GM23338 (cell line): ENCODE data around the gene NUDT2. TPM values are rescaled to one million over a fixed set of nuclear protein-coding genes. Genes with fewer than 3 reads are reported as not detected.

ENCODE experiments used
- ATAC-seq: fragments of 200-7000 bp; cut with Tn5 transposase; 3 replicates; pipeline ENCODE4 v1.9.1; 2020
- DNase-seq: peaks from one replicate; pipeline ENCODE4 v3.0.0-alpha.2; 2015; ENCODE audit warnings: low spot score
- H2AFZ ChIP-seq: fragments of 200-600 bp; sonication (generic); 2 replicates; pipeline ENCODE4 v1.8.0; 2016; ENCODE audit warnings: antibody characterized with exemption, mild to moderate bottlenecking, moderate library complexity
- H3F3A ChIP-seq: fragments of 200-600 bp; sonication (generic); replicated peaks from 2 replicates; pipeline ENCODE4 v1.8.0; 2017; ENCODE audit warnings: antibody characterized with exemption, mixed run types, low read depth
- H3K27ac ChIP-seq: fragments of 200-600 bp; sonication (generic); 2 replicates; pipeline ENCODE4 v1.6.1; 2016; ENCODE audit warnings: low read depth
- H3K27me3 ChIP-seq: fragments of 200-600 bp; sonication (generic); 2 replicates; pipeline ENCODE4 v1.8.0; 2016; ENCODE audit warnings: mild to moderate bottlenecking, mixed run types, moderate library complexity; ENCODE audit not compliant: insufficient read depth
- H3K36me3 ChIP-seq: fragments of 200-600 bp; sonication (generic); 2 replicates; pipeline ENCODE4 v1.8.0; 2016; ENCODE audit warnings: mild to moderate bottlenecking; ENCODE audit not compliant: insufficient read depth
- H3K4me1 ChIP-seq: fragments of 200-600 bp; sonication (generic); 2 replicates; pipeline ENCODE4 v1.8.0; 2016; ENCODE audit warnings: mild to moderate bottlenecking, moderate library complexity; ENCODE audit not compliant: insufficient read depth
- H3K4me2 ChIP-seq: fragments of 200-600 bp; sonication (generic); 2 replicates; pipeline ENCODE4 v1.7.1; 2017; ENCODE audit warnings: mixed run types
- H3K4me3 ChIP-seq: fragments of 200-600 bp; sonication (generic); 2 replicates; pipeline ENCODE4 v1.6.1; 2016; ENCODE audit warnings: mixed run types
- H3K79me2 ChIP-seq: fragments of 200-600 bp; sonication (generic); replicated peaks from 2 replicates; pipeline ENCODE4 v1.8.0; 2017; ENCODE audit warnings: mild to moderate bottlenecking; ENCODE audit not compliant: insufficient read depth
- H3K9me2 ChIP-seq: fragments of 200-600 bp; sonication (generic); 2 replicates; pipeline ENCODE4 v1.8.0; 2017; ENCODE audit not compliant: insufficient read depth
- H4K20me1 ChIP-seq: fragments of 200-600 bp; sonication (generic); replicated peaks from 2 replicates; pipeline ENCODE4 v1.8.0; 2017; ENCODE audit warnings: mild to moderate bottlenecking; ENCODE audit not compliant: insufficient read depth
- H3K27ac Mint-ChIP-seq: 2 replicates; pipeline ENCODE4 v1.8.0; 2020; ENCODE audit warnings: inconsistent platforms, mild to moderate bottlenecking, moderate library complexity, mixed read lengths
- H3K27me3 Mint-ChIP-seq: 3 replicates; pipeline ENCODE4 v1.8.0; 2022; ENCODE audit warnings: low read depth, mild to moderate bottlenecking, moderate library complexity, mixed read lengths, inconsistent platforms; ENCODE audit not compliant: insufficient read depth, poor library complexity
- H3K36me3 Mint-ChIP-seq: 3 replicates; pipeline ENCODE4 v1.8.0; 2021; ENCODE audit warnings: low read depth, mild to moderate bottlenecking, inconsistent platforms, moderate library complexity, mixed read lengths
- H3K4me1 Mint-ChIP-seq: 3 replicates; pipeline ENCODE4 v1.8.0; 2020; ENCODE audit warnings: mild to moderate bottlenecking, inconsistent platforms, mixed read lengths
- H3K4me3 Mint-ChIP-seq: 3 replicates; pipeline ENCODE4 v1.8.0; 2021; ENCODE audit warnings: moderate library complexity, mild to moderate bottlenecking, inconsistent platforms, mixed read lengths
- H3K9me3 Mint-ChIP-seq: 3 replicates; pipeline ENCODE4 v1.8.0; 2020; ENCODE audit warnings: moderate library complexity, mild to moderate bottlenecking, inconsistent platforms, mixed read lengths
- CREB1 ChIP-seq: fragments of 250-450 bp; sonication (Bioruptor Pico); IDR thresholded peaks from 2 replicates; pipeline ENCODE4 v1.5.0; 2020; ENCODE audit warnings: low read depth, mild to moderate bottlenecking, moderate library complexity
- CTCF ChIP-seq, 2 experiments: fragments of 200-600 bp in 1 of 2; sonication (generic) in 1 of 2; conservative IDR thresholded peaks; 2 replicates each; pipeline versions ENCODE4 v1.5.1 to v1.6.1; 2016 to 2017; ENCODE audit warnings: antibody characterized with exemption in 2 of 2, low read depth in 2 of 2, mild to moderate bottlenecking in 2 of 2, moderate library complexity in 1 of 2
- ETS1 ChIP-seq: IDR thresholded peaks from 2 replicates; pipeline ENCODE4 v1.6.1; 2016; ENCODE audit warnings: antibody characterized with exemption
- EZH2 ChIP-seq: fragments of 200-600 bp; sonication (generic); IDR thresholded peaks from one replicate; pipeline ENCODE4 v1.8.0; 2017; ENCODE audit warnings: antibody characterized with exemption, mild to moderate bottlenecking, low read depth; ENCODE audit not compliant: unreplicated experiment
- EZH2phosphoT487 ChIP-seq: fragments of 200-600 bp; sonication (generic); IDR thresholded peaks from one replicate; pipeline ENCODE4 v1.8.1; 2018; ENCODE audit warnings: antibody characterized with exemption; ENCODE audit not compliant: unreplicated experiment
- JUNB ChIP-seq: IDR thresholded peaks from one replicate; pipeline ENCODE4 v1.6.1; 2016; ENCODE audit warnings: antibody characterized with exemption; ENCODE audit not compliant: unreplicated experiment
- NANOG ChIP-seq: IDR thresholded peaks from 2 replicates; pipeline ENCODE4 v1.6.1; 2016; ENCODE audit warnings: antibody characterized with exemption, borderline replicate concordance
- POLR2AphosphoS5 ChIP-seq: IDR thresholded peaks from 2 replicates; pipeline ENCODE4 v1.6.1; 2016; ENCODE audit warnings: antibody characterized with exemption, low read depth
- REST ChIP-seq: IDR thresholded peaks from one replicate; pipeline ENCODE4 v1.6.1; 2018; ENCODE audit warnings: antibody characterized with exemption; ENCODE audit not compliant: unreplicated experiment
- STAT1 ChIP-seq: IDR thresholded peaks from one replicate; pipeline ENCODE4 v1.6.1; 2016; ENCODE audit warnings: antibody characterized with exemption; ENCODE audit not compliant: unreplicated experiment
- ZNF114 ChIP-seq: fragments of 250-450 bp; sonication (Bioruptor Pico); IDR thresholded peaks from 2 replicates; pipeline ENCODE4 v1.5.0; 2020; ENCODE audit warnings: mild to moderate bottlenecking, moderate library complexity
- ZNF331 ChIP-seq: fragments of 250-450 bp; sonication (Bioruptor Pico); IDR thresholded peaks from 2 replicates; pipeline ENCODE4 v1.5.0; 2020; ENCODE audit warnings: low read depth, mild to moderate bottlenecking, moderate library complexity
- polyA plus RNA-seq: library from polyadenylated mRNA; unstranded; fragments of >200 nt; fragmentation: Nextera tagmentation; extraction: Ambion mirVana; gene quantifications from 2 replicates; pipeline ENCODE4 v1.2.1, GENCODE V29; 2016
- total RNA-seq: library from RNA; depleted of rRNA; stranded (reverse); fragments of >200 nt; shearing (Covaris generic); gene quantifications from 2 replicates; pipeline ENCODE4 v1.2.3, GENCODE V29; 2014

Gene NUDT2
- total and polyA plus RNA-seq, 2 experiments from 2014 or later, result 9.5 to 16.4 TPM

- TF ChIP-seq REST (no peak), NANOG (no peak), STAT1 (no peak), POLR2AphosphoS5 (no peak), ETS1 (no peak), EZH2phosphoT487 (no peak), JUNB (no peak), CTCF (conservative IDR thresholded peaks at IDR 0.05; ENCODE audit: low read depth in 2 of 2) (no peak), CREB1 (CRISPR knock-in tag) (no peak), EZH2 (no peak)
These were observed 9.5 kb downstream of the NUDT2 start (continued) for GRCh38 chr9:34338665-34339385.

GRCh38 chr9:34341659-34342295, 12.4 kb downstream of the NUDT2 start:
- 0 out of 2 replicates have a peak, but pooled peaks cover 2% of the 10 kb centered on the region for H3K79me2 ChIP-seq
- H3K4me1 ChIP-seq, result no peaks in the 10 kb centered on the region
- H3F3A ChIP-seq, result no peaks in the 10 kb centered on the region
- H3K4me1 Mint-ChIP-seq, result peaks cover 4% of the 10 kb centered on the region; the same call in 1 of the 3 replicates
- DNase-seq (no peak), ATAC-seq (no peak)
- no peak overlapping the region for H3K27ac Mint-ChIP-seq
- no peak overlapping the region for H2AFZ ChIP-seq
- no peaks in the 10 kb centered on the region for H3K36me3 ChIP-seq
- H3K36me3 Mint-ChIP-seq, result peaks cover 21% of the 10 kb centered on the region; the same call in 2 of the 3 replicates
- H3K27ac ChIP-seq, result no peak overlapping the region
- no peaks in the 10 kb centered on the region; the same call in 2 of the 3 replicates for H3K9me3 Mint-ChIP-seq
- H3K4me3 ChIP-seq, result no peak overlapping the region
- H3K27me3 ChIP-seq, result no peaks in the 10 kb centered on the region
- H3K4me2 ChIP-seq, result no peak overlapping the region
- no peaks in the 10 kb centered on the region for H4K20me1 ChIP-seq
- H3K9me2 ChIP-seq, result no peaks in the 10 kb centered on the region
- no peak overlapping the region for H3K4me3 Mint-ChIP-seq
- peaks cover 8% of the 10 kb centered on the region for H3K27me3 Mint-ChIP-seq
- no peak for TF ChIP-seq REST
- no peak for TF ChIP-seq NANOG
- TF ChIP-seq POLR2AphosphoS5, result no peak
- no peak for TF ChIP-seq CREB1 (CRISPR knock-in tag)
- no peak for TF ChIP-seq ETS1
- TF ChIP-seq JUNB, result no peak
- no peak for TF ChIP-seq EZH2
- no peak for TF ChIP-seq ZNF331 (CRISPR knock-in tag)
- no peak for TF ChIP-seq ZNF114 (CRISPR knock-in tag)
